GM19035 (cell line): ENCODE measurements around the gene PHACTR1.
"Not testable (repeated sequence)": the region's sequence is repeated elsewhere in the genome, so short reads cannot be mapped to it uniquely, and the experiment has no call there.

Experiments
- ATAC-seq: cut with Tn5 transposase; IDR thresholded peaks from one replicate; pipeline ENCODE4 v1.9.1; 2021; ENCODE audit not compliant: unreplicated experiment

The PHACTR1 gene

DNA sequence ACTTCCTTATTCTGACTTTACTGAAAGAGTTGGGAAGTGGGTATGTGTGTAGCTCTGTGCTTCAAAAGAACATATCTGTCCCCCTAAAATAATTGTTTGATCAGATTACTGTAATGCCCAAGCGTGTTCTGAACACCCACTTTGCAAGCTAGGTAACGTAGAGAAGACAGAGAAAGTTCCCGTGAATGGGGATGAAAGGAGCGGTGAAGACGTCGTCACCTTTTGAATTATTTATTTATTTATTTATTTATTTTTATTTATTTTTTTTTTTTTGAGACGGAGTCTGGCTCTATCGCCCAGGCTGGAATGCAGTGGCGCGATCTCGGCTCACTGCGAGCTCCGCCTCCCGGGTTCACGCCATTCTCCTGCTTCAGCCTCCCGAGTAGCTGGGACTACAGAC is 228.0 kb downstream of the PHACTR1 start:
- not testable (repeated sequence) for ATAC-seq

- ATAC-seq = no peak
Measured at GRCh38 chr6:12947151-12947871, 230.7 kb downstream of the PHACTR1 start.

DNA sequence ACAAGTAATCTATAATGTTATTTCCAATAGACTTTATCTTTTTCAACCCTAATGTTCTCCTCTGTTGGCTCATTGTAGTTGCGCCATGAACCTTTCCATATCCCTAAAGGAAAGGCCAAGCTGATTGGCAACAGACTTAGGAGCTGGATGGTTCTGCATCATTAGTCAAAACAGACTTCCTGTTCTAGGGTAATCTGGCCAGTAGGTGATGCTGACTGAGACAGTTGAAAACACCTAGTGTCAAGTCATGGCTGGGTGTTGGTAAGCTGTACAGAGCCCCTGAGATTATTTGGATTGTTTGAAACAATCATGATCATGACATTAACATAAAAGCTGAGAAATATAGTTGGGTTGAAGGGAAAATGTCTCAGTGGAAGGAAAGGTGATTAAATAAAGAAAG is 231.4 kb downstream of the PHACTR1 start:
- ATAC-seq = no peak

DNA sequence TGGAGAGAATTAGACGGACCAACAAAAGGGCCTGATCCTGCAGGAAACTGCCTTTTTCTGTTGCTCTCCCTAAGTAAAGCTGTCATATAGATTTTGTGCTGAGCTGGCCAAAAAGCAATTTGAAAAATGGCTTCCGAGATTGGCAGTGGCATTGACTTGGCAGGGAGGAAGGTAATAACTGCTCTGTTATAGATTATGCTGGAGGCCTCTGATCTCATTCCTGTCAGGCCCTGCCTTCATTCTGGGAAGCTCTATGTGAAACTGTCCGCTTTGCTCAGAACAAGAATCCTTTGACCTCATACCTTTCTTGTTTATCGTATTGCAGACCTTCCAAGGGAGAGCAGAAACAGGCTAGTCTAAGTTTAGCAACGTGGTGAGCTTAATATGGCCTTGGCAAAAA is 234.4 kb downstream of the PHACTR1 start:
- ATAC-seq = no peak

GRCh38 chr6:12951415-12951814 is 234.8 kb downstream of the PHACTR1 start:
- ATAC-seq = no peak

- ATAC-seq = no peak
Measured at GRCh38 chr6:12952318-12952717, 235.8 kb downstream of the PHACTR1 start.

- no peak for ATAC-seq
Measured at GRCh38 chr6:12955956-12956355, 239.4 kb downstream of the PHACTR1 start.

- ATAC-seq = no peak
Measured at GRCh38 chr6:12956991-12957320, 240.4 kb downstream of the PHACTR1 start.

DNA sequence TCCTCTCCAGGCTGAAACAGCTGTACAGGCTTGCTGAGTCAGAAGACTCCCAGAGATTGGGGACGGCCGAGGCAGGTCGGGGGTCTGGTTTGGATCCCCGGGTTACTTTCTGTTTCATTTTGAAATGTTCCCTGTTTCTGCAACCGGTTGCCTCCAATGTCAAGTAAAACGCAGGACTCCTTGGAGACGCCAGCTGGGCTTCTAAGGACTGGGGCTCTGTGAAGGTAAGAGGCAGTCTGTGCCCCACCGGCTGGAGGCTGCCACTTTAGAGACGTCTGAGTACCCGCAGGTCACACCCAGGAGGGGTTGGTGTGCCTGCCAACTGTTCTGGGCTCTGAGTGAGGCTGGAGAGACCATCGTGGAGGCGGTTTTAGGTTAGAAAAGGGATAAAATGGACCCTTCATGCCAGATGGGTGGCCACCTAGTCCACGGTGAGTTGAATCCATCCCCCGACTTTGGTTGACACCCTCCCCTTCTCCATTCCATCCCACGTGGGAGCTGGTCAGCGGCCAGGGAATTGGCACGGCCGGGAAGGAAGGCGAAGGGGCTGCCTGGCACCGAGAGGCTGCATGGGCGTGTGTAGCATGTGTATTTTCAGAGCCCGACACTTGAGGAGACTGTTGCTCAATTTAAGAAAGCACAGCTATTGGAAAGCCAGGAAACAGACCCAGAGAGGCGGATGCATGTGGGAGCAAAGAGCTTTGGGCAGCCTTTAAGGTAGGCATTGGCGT is 240.9 kb downstream of the PHACTR1 start:
- ATAC-seq = no peak

DNA sequence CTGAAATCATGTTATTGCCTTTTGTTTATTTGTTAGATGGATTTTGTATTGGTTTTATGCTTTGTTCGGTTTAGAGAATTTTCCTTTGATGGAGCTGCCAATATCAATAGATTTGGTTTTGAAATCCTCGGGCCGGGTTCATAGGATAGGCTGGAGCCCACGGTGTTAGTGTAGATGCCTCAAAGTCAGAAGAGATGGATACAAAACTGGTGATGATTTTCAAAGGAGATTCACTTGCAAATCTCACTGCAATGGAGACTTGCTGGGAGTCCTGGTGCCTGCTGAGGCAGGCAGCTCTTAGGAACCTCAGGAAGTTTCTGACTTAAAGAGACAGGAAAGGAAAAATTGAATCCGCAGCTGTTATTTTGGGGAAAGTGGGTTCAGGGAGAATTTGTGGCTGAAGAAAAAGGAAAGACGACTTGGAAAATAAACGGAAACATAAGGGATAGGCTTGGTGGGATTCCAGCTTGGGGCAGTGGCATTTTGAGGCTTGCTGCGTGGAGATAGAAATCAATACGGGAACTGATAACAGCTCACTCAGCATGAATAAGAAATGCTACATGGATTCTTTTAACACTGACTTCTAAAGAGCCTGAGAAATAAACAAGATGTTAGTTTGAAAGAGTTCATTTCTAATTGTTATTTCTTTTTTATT is 241.6 kb downstream of the PHACTR1 start:
- ATAC-seq = no peak

- ATAC-seq = no peak
Measured at GRCh38 chr6:12961761-12962160, 245.2 kb downstream of the PHACTR1 start.

- no peak for ATAC-seq
Measured at GRCh38 chr6:12962529-12962928, 246.0 kb downstream of the PHACTR1 start.

- no peak for ATAC-seq
Measured at GRCh38 chr6:12962987-12963386, 246.4 kb downstream of the PHACTR1 start.

DNA sequence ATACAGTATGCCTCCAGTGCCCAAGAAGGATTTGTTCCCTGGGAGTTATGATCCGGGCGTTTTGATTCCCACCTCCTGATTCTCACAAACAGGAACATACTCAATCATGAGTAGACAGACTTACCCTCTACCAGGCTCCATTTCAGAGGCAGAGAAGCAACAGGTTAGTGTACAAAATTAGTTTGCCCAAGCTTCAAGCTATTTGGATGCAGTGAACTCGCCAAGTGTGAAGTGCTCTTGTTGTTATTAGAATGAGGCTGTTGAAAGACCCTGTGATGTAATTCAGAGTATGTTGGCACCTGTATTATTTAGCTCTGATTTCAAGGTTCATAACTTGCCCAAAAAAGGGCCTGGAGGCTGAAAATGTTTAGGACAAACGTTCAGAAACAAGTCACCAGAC is 247.0 kb downstream of the PHACTR1 start:
- ATAC-seq = no peak

DNA sequence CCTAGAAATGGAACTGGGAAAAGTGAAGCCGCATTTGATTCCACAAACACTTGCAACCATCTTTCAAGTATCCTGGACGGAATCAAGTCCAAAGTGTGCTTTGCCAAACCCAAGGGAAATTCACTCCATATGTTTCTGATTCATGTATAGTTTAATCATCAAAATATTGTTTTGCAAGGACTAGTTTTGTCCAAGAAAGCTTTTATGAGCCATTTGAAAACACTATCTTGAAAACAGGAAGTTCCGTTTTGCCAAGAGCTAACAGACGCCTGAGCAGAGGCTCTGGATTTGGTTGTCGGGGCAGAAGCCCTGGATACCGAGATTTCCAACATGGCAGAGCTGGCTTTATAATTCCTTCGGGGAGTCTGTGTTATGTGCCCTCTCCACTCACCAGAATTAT is 251.1 kb downstream of the PHACTR1 start:
- ATAC-seq = no peak

DNA sequence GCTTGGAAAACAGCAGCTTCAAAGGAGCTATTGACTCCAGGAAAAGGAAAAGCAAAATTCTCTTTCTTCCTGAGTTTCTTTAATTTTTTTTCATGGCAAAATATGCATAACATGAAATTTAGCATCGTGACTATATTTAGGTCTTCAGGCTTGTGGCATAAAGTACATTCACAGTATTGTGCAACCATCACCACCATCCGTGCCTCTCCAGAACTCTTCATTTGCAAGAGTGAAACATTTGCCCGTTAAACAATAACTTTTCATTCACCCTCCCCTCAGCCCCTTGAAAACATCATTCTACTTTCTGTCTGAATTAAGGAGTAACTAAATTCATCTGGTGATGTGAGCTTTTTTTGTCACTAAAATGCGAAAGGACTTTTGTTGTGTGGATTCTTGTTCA is 251.7 kb downstream of the PHACTR1 start:
- ATAC-seq = no peak

DNA sequence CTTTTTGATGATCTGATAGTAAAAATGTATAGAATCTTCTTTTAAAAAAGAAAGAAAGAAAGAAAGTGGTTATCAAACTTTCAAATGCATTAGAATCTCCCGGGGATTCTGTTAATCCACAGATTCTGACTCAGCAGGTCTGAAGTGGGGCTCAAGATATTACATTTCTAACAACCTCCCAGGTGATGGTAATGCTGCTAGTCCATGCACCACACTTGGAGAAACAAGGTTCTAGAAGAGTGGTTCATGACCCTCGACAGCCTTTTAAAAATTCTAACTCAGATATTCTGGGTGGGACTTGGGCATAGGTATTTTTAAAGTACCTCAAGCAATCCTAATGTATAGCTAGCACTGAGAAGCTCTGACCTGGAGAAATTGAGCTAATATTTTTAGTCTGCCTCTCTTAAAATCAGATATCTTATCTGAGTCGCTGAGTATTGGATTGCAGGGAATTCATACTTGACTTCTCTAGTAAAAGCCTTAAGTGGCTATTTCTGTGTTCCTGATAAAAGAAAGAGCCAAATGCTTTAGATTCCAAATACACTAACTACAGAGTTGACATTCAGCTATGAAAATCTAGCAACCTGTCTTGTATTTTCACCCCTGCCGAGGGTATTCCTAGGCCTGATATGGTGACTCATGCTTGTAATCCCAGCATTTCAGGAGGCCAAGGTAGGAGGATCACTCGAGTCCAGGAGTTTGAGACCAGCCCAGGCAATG is 252.4 kb downstream of the PHACTR1 start:
- no peak for ATAC-seq

GRCh38 chr6:12969966-12970365 is 253.4 kb downstream of the PHACTR1 start:
- no peak for ATAC-seq

- ATAC-seq = no peak
Measured at GRCh38 chr6:12973386-12973785, 256.8 kb downstream of the PHACTR1 start.

DNA sequence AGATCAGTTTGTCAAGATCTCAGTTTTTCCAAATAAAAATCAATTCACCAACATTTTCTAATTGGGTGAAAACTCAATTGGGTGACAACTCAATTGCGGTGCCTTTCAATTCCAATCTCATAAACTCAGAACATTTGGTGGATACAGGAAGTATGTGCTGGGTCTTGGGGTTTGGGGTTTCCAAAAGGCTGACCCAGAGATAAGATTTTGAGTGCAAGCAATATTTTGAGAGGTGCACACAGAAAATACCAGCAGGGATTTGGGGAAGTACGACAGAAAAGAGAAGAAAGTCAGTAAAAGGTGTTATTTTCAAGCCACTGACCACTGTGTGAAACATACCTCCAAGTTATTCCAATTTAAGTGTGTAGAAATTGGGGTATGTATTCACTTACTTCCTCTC is 258.0 kb downstream of the PHACTR1 start:
- no peak for ATAC-seq

- no peak for ATAC-seq
Measured at GRCh38 chr6:12976366-12976765, 259.8 kb downstream of the PHACTR1 start.

- ATAC-seq = no peak
Measured at GRCh38 chr6:12977206-12977605, 260.6 kb downstream of the PHACTR1 start.
